HepG2 (cell line): ENCODE results near the gene SMLR1. TPM values are rescaled to one million over a fixed set of nuclear protein-coding genes. Genes with fewer than 3 reads are reported as not detected.

Source experiments
- FOXK1 ChIP-seq: sonication (generic); formaldehyde crosslinking; IDR thresholded peaks from 2 replicates; pipeline ENCODE4 v1.4.0; 2020; ENCODE audit warnings: low read depth, missing genetic modification reagents, borderline replicate concordance
- FOXP4 ChIP-seq: sonication (generic); formaldehyde crosslinking; IDR thresholded peaks from 2 replicates; pipeline ENCODE4 v1.4.0; 2020; ENCODE audit warnings: missing genetic modification reagents
- HES4 ChIP-seq: sonication (generic); formaldehyde crosslinking; IDR thresholded peaks from 2 replicates; pipeline ENCODE4 v1.9.0; 2021; ENCODE audit warnings: mild to moderate bottlenecking, missing genetic modification reagents, borderline replicate concordance
- PRDM15 ChIP-seq: sonication (generic); formaldehyde crosslinking; IDR thresholded peaks from 2 replicates; pipeline ENCODE4 v1.4.0; 2020; ENCODE audit warnings: missing genetic modification reagents
- RORA ChIP-seq: sonication (generic); formaldehyde crosslinking; IDR thresholded peaks from 2 replicates; pipeline ENCODE4 v1.5.0; 2020; ENCODE audit warnings: mild to moderate bottlenecking, missing genetic modification reagents, moderate library complexity
- SRSF9 ChIP-seq: fragments of 200-400 bp; formaldehyde crosslinking; IDR thresholded peaks from 2 replicates; pipeline ENCODE4 v1.6.1; 2018; ENCODE audit warnings: borderline replicate concordance, mild to moderate bottlenecking, low read depth, low read length; ENCODE audit not compliant: insufficient read depth, poor library complexity, severe bottlenecking
- TCF7 ChIP-seq: sonication (generic); IDR thresholded peaks from 2 replicates; pipeline ENCODE4 v1.6.1; 2016; ENCODE audit warnings: antibody characterized with exemption, low read depth
- THAP9 ChIP-seq: sonication (generic); formaldehyde crosslinking; IDR thresholded peaks from 2 replicates; pipeline ENCODE4; 2020; ENCODE audit warnings: missing genetic modification reagents, mild to moderate bottlenecking, borderline replicate concordance
- XRCC5 ChIP-seq: fragments of 200-400 bp; formaldehyde crosslinking; optimal IDR thresholded peaks from 2 replicates; pipeline ENCODE3; 2017; ENCODE audit warnings: mild to moderate bottlenecking, low read length
- YEATS2 ChIP-seq: sonication (generic); formaldehyde crosslinking; IDR thresholded peaks from 2 replicates; pipeline ENCODE4 v1.4.0; 2020; ENCODE audit warnings: missing genetic modification reagents, borderline replicate concordance
- ZFX ChIP-seq: sonication (generic); formaldehyde crosslinking; IDR thresholded peaks from 2 replicates; pipeline ENCODE4 v1.4.0; 2020; ENCODE audit warnings: mild to moderate bottlenecking, low read depth, missing genetic modification reagents, moderate library complexity
- ZNF136 ChIP-seq: sonication (generic); formaldehyde crosslinking; IDR thresholded peaks from 2 replicates; pipeline ENCODE4 v1.8.1; 2022; ENCODE audit warnings: low read depth, mild to moderate bottlenecking, moderate library complexity, missing genetic modification reagents
- ZNF609 ChIP-seq: sonication (generic); formaldehyde crosslinking; IDR thresholded peaks from 2 replicates; pipeline ENCODE4 v1.4.0; 2020; ENCODE audit warnings: mild to moderate bottlenecking, missing genetic modification reagents, borderline replicate concordance
- polyA plus RNA-seq, 8 experiments: library from polyadenylated mRNA; depleted of rRNA in 3 of 8; stranded (reverse) in 7 of 8; unstranded in 1 of 8; fragments of >200 nt; fragmentation: Illumina TruSeq in 4 of 8; extraction: Trizol in 4 of 8; gene quantifications; 2 replicates each; pipeline versions ENCODE4 v1.2.1 to v1.2.3, GENCODE V29; 2011 to 2016; ENCODE audit warnings: low read depth in 4 of 8, missing spikeins in 1 of 8, mixed read lengths in 1 of 8; ENCODE audit not compliant: insufficient read depth in 1 of 8
- total RNA-seq, 5 experiments: library from RNA; depleted of rRNA; stranded (reverse); fragments of >200 nt; fragmentation: Illumina TruSeq; extraction: Trizol; gene quantifications; 2 replicates each; pipeline ENCODE4 v1.2.3, GENCODE V29; 2016; ENCODE audit warnings: low read depth in 1 of 5

SMLR1 gene
- total and polyA plus RNA-seq, 2 of the 13 experiments (the other 11 are each of a cell fraction or from before 2014, with no cell fraction given), result 41.8 to 104 TPM

- TF ChIP-seq THAP9, result no peak
- TF ChIP-seq ZNF136 (CRISPR knock-in tag), result no peak
- TF ChIP-seq PRDM15 (CRISPR knock-in tag), result no peak
- TF ChIP-seq XRCC5, result no peak
- peak; percentile 99 for TF ChIP-seq FOXP4 (CRISPR knock-in tag)
- TF ChIP-seq YEATS2 (CRISPR knock-in tag), result no peak; the same call in 1 of the 2 replicates
- peak; percentile 61; the same call in 1 of the 2 replicates for TF ChIP-seq RORA (CRISPR knock-in tag)
- no peak for TF ChIP-seq SRSF9
- TF ChIP-seq TCF7, result peak; percentile 93
- peak; percentile 98 for TF ChIP-seq ZNF609 (CRISPR knock-in tag)
- TF ChIP-seq HES4, result no peak
- TF ChIP-seq FOXK1 (CRISPR knock-in tag), result peak; percentile 87
- no peak for TF ChIP-seq ZFX (CRISPR knock-in tag)
These were observed 11.8 kb upstream of the SMLR1 start (continued) for GRCh38 chr6:130815200-130816071.
